SU-DHL-6 (cell line): ENCODE results near the gene CLDN4.

Experiments
- EZH2phosphoT487 ChIP-seq: fragments of 200-600 bp; sonication (generic), shearing (Covaris generic); conservative IDR thresholded peaks from 2 replicates; pipeline ENCODE4 v1.6.1; 2018; ENCODE audit warnings: mild to moderate bottlenecking, antibody characterized with exemption, low read length, moderate library complexity, mixed read lengths
- TF ChIP-seq, protein P1 (sequence below): fragments of 200-600 bp; sonication (generic); IDR thresholded peaks from one replicate; pipeline ENCODE4 v1.5.1; 2017; ENCODE audit warnings: antibody characterized with exemption, mild to moderate bottlenecking, low read length, moderate library complexity; ENCODE audit not compliant: insufficient read depth, poor library complexity, severe bottlenecking

DNA sequence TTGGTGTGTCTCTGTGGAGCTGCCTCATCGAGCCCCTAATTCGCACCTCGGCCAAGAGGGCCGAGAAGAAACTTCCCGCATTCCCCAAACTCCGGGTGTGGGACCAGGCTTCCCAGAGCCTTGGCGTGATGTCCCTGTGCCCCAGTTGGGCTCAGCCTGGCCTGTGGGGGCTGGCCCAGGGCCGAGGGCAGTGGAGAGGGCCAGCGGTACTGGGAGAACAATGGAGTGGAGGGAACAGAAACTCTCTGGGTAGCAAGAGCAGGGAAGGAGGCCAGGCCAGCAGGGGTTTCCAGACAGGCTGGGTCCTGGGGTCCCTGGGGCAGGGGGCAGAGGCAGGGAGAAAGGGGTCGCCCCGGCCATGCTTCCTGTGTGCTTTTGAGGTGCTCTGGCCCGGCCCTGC is 46.2 kb downstream of the CLDN4 start:
- TF ChIP-seq, protein P1, sequence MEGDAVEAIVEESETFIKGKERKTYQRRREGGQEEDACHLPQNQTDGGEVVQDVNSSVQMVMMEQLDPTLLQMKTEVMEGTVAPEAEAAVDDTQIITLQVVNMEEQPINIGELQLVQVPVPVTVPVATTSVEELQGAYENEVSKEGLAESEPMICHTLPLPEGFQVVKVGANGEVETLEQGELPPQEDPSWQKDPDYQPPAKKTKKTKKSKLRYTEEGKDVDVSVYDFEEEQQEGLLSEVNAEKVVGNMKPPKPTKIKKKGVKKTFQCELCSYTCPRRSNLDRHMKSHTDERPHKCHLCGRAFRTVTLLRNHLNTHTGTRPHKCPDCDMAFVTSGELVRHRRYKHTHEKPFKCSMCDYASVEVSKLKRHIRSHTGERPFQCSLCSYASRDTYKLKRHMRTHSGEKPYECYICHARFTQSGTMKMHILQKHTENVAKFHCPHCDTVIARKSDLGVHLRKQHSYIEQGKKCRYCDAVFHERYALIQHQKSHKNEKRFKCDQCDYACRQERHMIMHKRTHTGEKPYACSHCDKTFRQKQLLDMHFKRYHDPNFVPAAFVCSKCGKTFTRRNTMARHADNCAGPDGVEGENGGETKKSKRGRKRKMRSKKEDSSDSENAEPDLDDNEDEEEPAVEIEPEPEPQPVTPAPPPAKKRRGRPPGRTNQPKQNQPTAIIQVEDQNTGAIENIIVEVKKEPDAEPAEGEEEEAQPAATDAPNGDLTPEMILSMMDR, result no peak
- no peak for TF ChIP-seq EZH2phosphoT487
